K562 treated with DMSO at 1 percent for 48 hours (cell line): ENCODE measurements around the gene CD320. TPM values are rescaled to one million over a fixed set of nuclear protein-coding genes. Genes with fewer than 3 reads are reported as not detected.

Experiments
- total RNA-seq: library from RNA; unstranded; fragments of 300-600 nt; gene quantifications from 2 replicates; pipeline ENCODE4 v1.2.3, GENCODE V29; 2022; ENCODE audit warnings: low replicate concordance; ENCODE audit errors: extremely low read depth

CD320 gene
- not detected in 2 replicates for total RNA-seq

GRCh38 chr19:8307965-8308866 lies at the start of gene CD320:
Gene CD320 (minus strand): TSS chr19:8308358. CDS start chr19:8308290, 68 bp downstream.

DNA sequence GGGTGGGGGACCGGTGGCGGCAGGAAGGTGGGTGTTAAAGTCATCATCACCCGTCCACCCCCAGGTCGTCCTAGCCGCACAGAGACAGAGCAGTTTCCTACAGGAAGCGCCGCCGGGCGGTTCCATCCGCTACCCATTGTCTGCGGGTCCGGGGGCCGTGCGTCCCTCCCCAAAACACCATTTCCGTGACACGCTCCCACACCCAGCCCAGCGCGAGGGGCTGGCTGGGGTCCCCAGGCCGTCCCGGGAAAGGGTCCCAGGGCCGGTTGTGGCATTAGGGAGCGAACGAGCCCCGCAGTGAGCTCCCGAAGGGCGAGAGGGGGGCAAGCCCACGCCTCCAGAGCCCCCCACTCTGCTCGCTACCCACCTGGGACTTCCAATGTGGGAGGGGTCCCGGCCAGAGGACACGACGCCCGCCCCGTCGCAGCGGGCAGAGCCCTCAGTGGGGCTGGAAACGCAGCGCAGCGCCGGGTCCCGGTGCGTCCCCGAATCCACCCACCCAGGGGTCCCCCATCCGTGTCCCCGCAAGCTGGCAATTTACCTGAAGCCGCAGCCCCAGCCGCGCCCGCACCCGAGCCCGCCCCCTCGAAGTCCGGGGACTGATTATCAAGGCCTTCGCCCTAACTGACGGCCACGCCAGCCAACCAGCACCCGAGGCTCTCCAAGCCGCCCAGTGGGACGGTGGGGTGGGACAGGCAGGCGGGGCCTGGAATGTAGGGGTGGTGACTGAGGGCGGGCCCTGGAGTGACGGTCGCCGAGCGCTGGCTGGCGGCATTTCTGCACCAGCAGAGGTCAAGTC lies 34.7 kb upstream of the CD320 start, which contains the start of gene KANK3:
Gene KANK3 (minus strand): TSS at position 579 of the 799 bp plus-strand sequence. CDS start 5,434 bp downstream, outside the sequence.

GRCh38 chr19:8321067-8321985 lies 13.2 kb upstream of the CD320 start, which contains the start of the genes NDUFA7 and RPS28:
Gene NDUFA7 (minus strand): TSS chr19:8321375. CDS start chr19:8321358, 17 bp downstream.
Gene RPS28 (plus strand): TSS chr19:8321496. CDS start chr19:8321531, 35 bp downstream.

Other genes with a start within 250 kb of the CD320 start
- not detected in 2 replicates for gene FBN3, start 158.8 kb downstream of the CD320 start, total RNA-seq
- gene CERS4, start 99.0 kb downstream of the CD320 start, total RNA-seq, result not detected in 2 replicates
- gene NDUFA7, start 13.0 kb upstream of the CD320 start, total RNA-seq, result not detected in 2 replicates
- gene RPS28, start 13.1 kb upstream of the CD320 start, total RNA-seq, result not detected in 2 replicates
- gene KANK3, start 34.9 kb upstream of the CD320 start, total RNA-seq, result not detected in 2 replicates
- not detected in 2 replicates for gene ANGPTL4, start 55.8 kb upstream of the CD320 start, total RNA-seq
- not detected in 2 replicates for gene RAB11B, start 82.0 kb upstream of the CD320 start, total RNA-seq
- not detected in 2 replicates for gene MARCHF2, start 104.9 kb upstream of the CD320 start, total RNA-seq
- not detected in 2 replicates for gene HNRNPM, start 136.6 kb upstream of the CD320 start, total RNA-seq
- not detected in 2 replicates for gene PRAM1, start 194.3 kb upstream of the CD320 start, total RNA-seq
- not detected in 2 replicates for gene ZNF414, start 205.8 kb upstream of the CD320 start, total RNA-seq